ENCODE results near the gene ELK1. TPM values are rescaled to one million over a fixed set of nuclear protein-coding genes. Genes with fewer than 3 reads are reported as not detected.

Gene ELK1
- total and polyA plus RNA-seq, 2 of the 8 experiments (the other 6 are each of a cell fraction or from before 2014, with no cell fraction given), result 31.9 to 42.2 TPM

DNA sequence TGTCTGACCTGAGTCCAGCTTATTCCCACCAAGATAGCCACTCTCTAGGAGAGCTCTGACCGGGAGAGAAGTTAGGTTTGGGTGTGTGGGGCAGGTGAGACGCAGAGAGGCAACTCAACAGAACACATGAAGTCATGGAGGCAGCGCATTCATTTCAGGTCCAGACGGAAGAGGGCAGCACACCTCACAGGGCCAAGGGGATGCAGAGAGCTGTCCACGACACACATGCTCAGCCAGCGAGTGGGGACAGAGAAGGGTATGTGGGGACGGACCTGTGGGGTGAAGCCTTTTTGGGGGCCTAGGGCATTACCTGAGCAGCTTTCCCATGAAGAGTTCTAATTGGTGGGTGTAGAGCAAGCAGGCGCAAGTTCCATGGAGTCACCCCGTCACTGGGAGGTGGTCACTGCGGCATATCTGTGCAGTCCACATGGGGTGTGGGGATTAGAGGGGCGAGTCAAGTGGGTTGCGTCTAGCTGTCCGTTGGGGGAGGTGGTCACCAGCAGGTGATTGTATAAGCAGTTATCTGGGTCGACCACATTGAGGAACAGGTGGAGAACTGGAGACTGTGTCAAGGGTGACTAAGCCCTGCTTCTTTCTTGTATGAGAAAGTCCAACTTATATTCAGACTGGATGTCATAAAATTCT, 32.9 kb upstream of the ELK1 start:
- no peaks in the 10 kb centered on the region for H3K23me2 ChIP-seq (ENCODE audit: low read depth, low read length)
- no peaks in the 10 kb centered on the region for H3K79me1 ChIP-seq (ENCODE audit: low read depth, low read length)
- no peaks in the 10 kb centered on the region for H3K79me2 ChIP-seq (ENCODE audit: control insufficient read depth in 1 of 2, insufficient read depth in 2 of 2, low read length in 2 of 2)
- no peak overlapping the region for H4K8ac ChIP-seq (ENCODE audit: extremely low read depth, insufficient read depth, low read length)
- no peak overlapping the region for H2BK15ac ChIP-seq (ENCODE audit: low read length)
- H2BK120ac ChIP-seq (replicated peaks; ENCODE audit: low read depth, low read length), result no peak overlapping the region
- no peak overlapping the region for H3K27ac ChIP-seq (ENCODE audit: low read depth, low read length)
- ChIA-PET POLR2A (ENCODE audit: partially characterized antibody) (no interaction called here), CTCF (ENCODE audit: partially characterized antibody) (interaction anchor here (1.0 kb wide), 1 partner anchor 16 kb away, joined by 3 read pairs; no protein-coding TSS in a partner anchor)
- no peak overlapping the region for H2AFZ ChIP-seq (ENCODE audit: low read length)
- no peak overlapping the region for H3K23ac ChIP-seq (ENCODE audit: insufficient read length)
- DNase-seq (ENCODE audit: low read depth in 1 of 2, low spot score in 2 of 2) (no peak), FAIRE-seq (no peak)
- no peak overlapping the region for H3K18ac ChIP-seq (ENCODE audit: extremely low read depth, low read length)
- no peak for TF ChIP-seq KDM1A (IDR thresholded peaks at IDR 0.05; ENCODE audit: borderline replicate concordance, low read length)
- TF ChIP-seq TAF7 (optimal IDR thresholded peaks at IDR 0.05; ENCODE audit: borderline replicate concordance, low read depth, low read length), result no peak
- TF ChIP-seq POLR2A (IDR thresholded peaks at IDR 0.05; ENCODE audit: control extremely low read depth in 1 of 2, low read depth in 2 of 2, low read length in 2 of 2), result no peak
- WGBS, 2 experiments (ENCODE audit: extremely low coverage in 1 of 2, insufficient coverage in 1 of 2, insufficient read length in 1 of 2, insufficient replicate concordance in 2 of 2, low coverage in 1 of 2, low lambda C conversion rate in 2 of 2, missing lambda C conversion rate in 1 of 2), result 87% methylated on average over 10 of the region's 14 CpGs; no CpG with 5 or more reads in 1 of the 2 experiments
- H4K5ac ChIP-seq (ENCODE audit: insufficient read length, low read depth, low read length), result no peak overlapping the region
- no peak overlapping the region for H3K4me3 ChIP-seq (ENCODE audit: extremely low read depth in 1 of 4, insufficient read depth in 2 of 4, low read depth in 3 of 4, low read length in 4 of 4)
- no peak overlapping the region for H3K4ac ChIP-seq (replicated peaks; ENCODE audit: insufficient read length, low read depth, low read length)
- H3K14ac ChIP-seq (ENCODE audit: insufficient read length), result no peak overlapping the region
- H4K20me1 ChIP-seq (replicated peaks in 1 of 2; ENCODE audit: control insufficient read depth in 1 of 2, insufficient read depth in 2 of 2, low read length in 2 of 2), result no peaks in the 10 kb centered on the region
- H2AK5ac ChIP-seq (ENCODE audit: low read depth, low read length), result no peak overlapping the region
- no peaks in the 10 kb centered on the region for H3K9me3 ChIP-seq (ENCODE audit: insufficient read depth in 2 of 2, low read depth in 1 of 2, low read length in 1 of 2)
- no peak overlapping the region for H3K9ac ChIP-seq (replicated peaks in 1 of 4; ENCODE audit: extremely low read depth in 1 of 4, low read depth in 3 of 4, low read length in 3 of 4)
- no peak overlapping the region for H2BK12ac ChIP-seq (ENCODE audit: low read depth, low read length)
- no peak overlapping the region for H3K56ac ChIP-seq (replicated peaks; ENCODE audit: insufficient read length, low read depth, low read length)
- no peaks in the 10 kb centered on the region for H3K4me1 ChIP-seq (replicated peaks in 1 of 4; ENCODE audit: control insufficient read depth in 3 of 4, insufficient read depth in 4 of 4, low read length in 3 of 4)
- no peak overlapping the region for H4K91ac ChIP-seq (replicated peaks; ENCODE audit: insufficient read length, low read length)
- no peak overlapping the region for H2BK20ac ChIP-seq (ENCODE audit: low read length)
- no peaks in the 10 kb centered on the region for H3K27me3 ChIP-seq (replicated peaks in 1 of 4; ENCODE audit: control insufficient read depth in 3 of 4, extremely low read depth in 1 of 4, insufficient read depth in 3 of 4, low read length in 3 of 4)
- H3K36me3 ChIP-seq (ENCODE audit: control insufficient read depth in 2 of 4, insufficient read depth in 4 of 4, low read length in 3 of 4), result no peaks in the 10 kb centered on the region
- no peak overlapping the region for H2BK5ac ChIP-seq (ENCODE audit: low read depth, low read length)
- no peak overlapping the region for H3K4me2 ChIP-seq (ENCODE audit: insufficient read depth in 1 of 2, low read depth in 2 of 2, low read length in 2 of 2)

Measured in H1 (cell line).